ENCODE results near the gene PANK4. TPM values are rescaled to one million over a fixed set of nuclear protein-coding genes. Genes with fewer than 3 reads are reported as not detected.

Gene PANK4
- total and polyA plus RNA-seq, 10 of the 15 experiments (the other 5 are each of a cell fraction or from before 2014, with no cell fraction given) = 0.35 to 38.0 (median 18.6) TPM

DNA sequence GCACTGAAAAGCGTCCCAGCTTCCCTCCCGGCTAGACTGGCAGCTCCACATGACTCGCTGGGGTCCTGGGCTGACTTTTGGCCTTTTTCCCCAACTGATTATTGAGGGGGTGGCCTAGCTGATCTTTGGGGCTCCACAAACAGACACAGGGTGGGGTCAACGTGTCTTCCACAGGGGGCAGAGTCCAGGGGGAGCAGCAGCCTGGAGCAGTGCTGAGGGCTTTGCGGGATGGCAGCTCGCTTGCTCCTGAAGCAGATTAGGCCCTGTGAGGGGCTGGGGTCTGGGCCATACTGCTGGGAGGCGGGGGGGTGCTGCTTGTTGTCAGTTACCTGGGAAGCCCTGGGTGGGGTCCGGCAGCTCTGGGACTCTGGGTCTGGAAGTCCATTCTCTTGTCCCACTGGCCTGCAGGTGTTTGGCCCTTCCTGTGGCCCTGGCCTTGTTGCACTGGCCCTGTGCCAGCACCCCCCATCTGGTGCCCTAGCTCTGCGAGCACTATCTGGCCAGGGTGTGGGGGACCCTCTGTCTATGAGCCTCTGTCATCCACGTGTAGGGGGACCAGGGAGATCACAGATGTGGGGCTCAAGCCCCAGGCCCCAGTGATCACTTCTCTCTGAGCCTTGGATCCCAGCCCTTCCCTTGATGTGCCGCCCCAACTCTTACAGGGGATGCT lies 16.0 kb upstream of the PANK4 start:
- Histone ChIP-seq H4K20me1 (ENCODE audit: control insufficient read depth, insufficient read depth) (no peaks in the 10 kb centered on the region), H3K9me3 (replicated peaks; ENCODE audit: control insufficient read depth, insufficient read depth, low read length) (no peaks in the 10 kb centered on the region), H3K4me1 (ENCODE audit: control insufficient read depth, insufficient read depth, low read length) (peaks cover 8% of the 10 kb centered on the region), H3K4me3 (no peak overlapping the region), H2AFZ (ENCODE audit: control insufficient read depth, low read depth, low read length) (no peak overlapping the region), H3K27ac (ENCODE audit: control insufficient read depth, insufficient read depth) (no peak overlapping the region), H3K36me3 (ENCODE audit: control insufficient read depth in 2 of 2, insufficient read depth in 2 of 2, low read length in 1 of 2) (no peaks in the 10 kb centered on the region), H3K79me2 (ENCODE audit: control insufficient read depth, insufficient read depth, low read length) (peaks cover 4% of the 10 kb centered on the region; the same call in 1 of the 2 replicates), H3K27me3 (replicated peaks in 1 of 2; ENCODE audit: control insufficient read depth in 2 of 2, insufficient read depth in 2 of 2, low read length in 1 of 2) (no peaks in the 10 kb centered on the region; a peak in 1 of 4 replicates), H3K9ac (ENCODE audit: control insufficient read depth, insufficient read depth, low read length) (no peak overlapping the region), H3K4me2 (ENCODE audit: control insufficient read depth, insufficient read depth) (no peak overlapping the region)
- in situ Hi-C loops (cut with MboI) (no loop called here), intact Hi-C loops (cut with micrococcal nuclease; ENCODE audit: unreplicated experiment) (loop anchor here (10.0 kb wide), 1 partner anchor 238 kb away; no protein-coding TSS in a partner anchor)
- ATAC-seq = no peak
- RAD21 ChIA-PET (ENCODE audit: unreplicated experiment) = no interaction called here
- no peak for DNase-seq (ENCODE audit: low read depth, low spot score)
- CTCF ChIA-PET = interaction anchor here (0.6 to 0.7 kb wide), 3 partner anchors 11 to 46 kb away, joined by 3 read pairs; no protein-coding TSS in a partner anchor
- TF ChIP-seq, protein P1, sequence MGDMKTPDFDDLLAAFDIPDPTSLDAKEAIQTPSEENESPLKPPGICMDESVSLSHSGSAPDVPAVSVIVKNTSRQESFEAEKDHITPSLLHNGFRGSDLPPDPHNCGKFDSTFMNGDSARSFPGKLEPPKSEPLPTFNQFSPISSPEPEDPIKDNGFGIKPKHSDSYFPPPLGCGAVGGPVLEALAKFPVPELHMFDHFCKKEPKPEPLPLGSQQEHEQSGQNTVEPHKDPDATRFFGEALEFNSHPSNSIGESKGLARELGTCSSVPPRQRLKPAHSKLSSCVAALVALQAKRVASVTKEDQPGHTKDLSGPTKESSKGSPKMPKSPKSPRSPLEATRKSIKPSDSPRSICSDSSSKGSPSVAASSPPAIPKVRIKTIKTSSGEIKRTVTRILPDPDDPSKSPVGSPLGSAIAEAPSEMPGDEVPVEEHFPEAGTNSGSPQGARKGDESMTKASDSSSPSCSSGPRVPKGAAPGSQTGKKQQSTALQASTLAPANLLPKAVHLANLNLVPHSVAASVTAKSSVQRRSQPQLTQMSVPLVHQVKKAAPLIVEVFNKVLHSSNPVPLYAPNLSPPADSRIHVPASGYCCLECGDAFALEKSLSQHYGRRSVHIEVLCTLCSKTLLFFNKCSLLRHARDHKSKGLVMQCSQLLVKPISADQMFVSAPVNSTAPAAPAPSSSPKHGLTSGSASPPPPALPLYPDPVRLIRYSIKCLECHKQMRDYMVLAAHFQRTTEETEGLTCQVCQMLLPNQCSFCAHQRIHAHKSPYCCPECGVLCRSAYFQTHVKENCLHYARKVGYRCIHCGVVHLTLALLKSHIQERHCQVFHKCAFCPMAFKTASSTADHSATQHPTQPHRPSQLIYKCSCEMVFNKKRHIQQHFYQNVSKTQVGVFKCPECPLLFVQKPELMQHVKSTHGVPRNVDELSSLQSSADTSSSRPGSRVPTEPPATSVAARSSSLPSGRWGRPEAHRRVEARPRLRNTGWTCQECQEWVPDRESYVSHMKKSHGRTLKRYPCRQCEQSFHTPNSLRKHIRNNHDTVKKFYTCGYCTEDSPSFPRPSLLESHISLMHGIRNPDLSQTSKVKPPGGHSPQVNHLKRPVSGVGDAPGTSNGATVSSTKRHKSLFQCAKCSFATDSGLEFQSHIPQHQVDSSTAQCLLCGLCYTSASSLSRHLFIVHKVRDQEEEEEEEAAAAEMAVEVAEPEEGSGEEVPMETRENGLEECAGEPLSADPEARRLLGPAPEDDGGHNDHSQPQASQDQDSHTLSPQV (IDR thresholded peaks at IDR 0.05) = no peak
- TF ChIP-seq NBN (IDR thresholded peaks at IDR 0.05) (no peak), MTA3 (IDR thresholded peaks at IDR 0.05; ENCODE audit: borderline replicate concordance, low read length) (no peak), MEF2A (IDR thresholded peaks at IDR 0.05; ENCODE audit: insufficient read depth, low read depth, low read length) (no peak), WRNIP1 (IDR thresholded peaks at IDR 0.05; ENCODE audit: borderline replicate concordance, low read depth, low read length) (no peak), IKZF1 (conservative IDR thresholded peaks at IDR 0.05) (no peak), NFIC (IDR thresholded peaks at IDR 0.05; ENCODE audit: low read depth, low read length) (no peak), MYC (IDR thresholded peaks at IDR 0.05; ENCODE audit: insufficient read depth, insufficient read length, insufficient replicate concordance, low read length, severe bottlenecking) (no peak), LARP7 (IDR thresholded peaks at IDR 0.05) (no peak), STAT3 (IDR thresholded peaks at IDR 0.05; ENCODE audit: low read depth, low read length) (no peak), RFX5 (IDR thresholded peaks at IDR 0.05; ENCODE audit: low read depth, low read length) (no peak), POLR2A (IDR thresholded peaks at IDR 0.05; ENCODE audit: low read depth, low read length) (no peak), CHD4 (IDR thresholded peaks at IDR 0.05) (no peak), YY1 (IDR thresholded peaks at IDR 0.05; ENCODE audit: low read depth, low read length) (no peak), MYB (IDR thresholded peaks at IDR 0.05; ENCODE audit: borderline replicate concordance, low read depth, low read length) (no peak), NFYB (IDR thresholded peaks at IDR 0.05; ENCODE audit: insufficient read depth, low read depth, low read length) (no peak), SRF (IDR thresholded peaks at IDR 0.05; ENCODE audit: low read depth in 2 of 2, low read length in 2 of 2) (no peak)
- TF ChIP-seq, protein P2, sequence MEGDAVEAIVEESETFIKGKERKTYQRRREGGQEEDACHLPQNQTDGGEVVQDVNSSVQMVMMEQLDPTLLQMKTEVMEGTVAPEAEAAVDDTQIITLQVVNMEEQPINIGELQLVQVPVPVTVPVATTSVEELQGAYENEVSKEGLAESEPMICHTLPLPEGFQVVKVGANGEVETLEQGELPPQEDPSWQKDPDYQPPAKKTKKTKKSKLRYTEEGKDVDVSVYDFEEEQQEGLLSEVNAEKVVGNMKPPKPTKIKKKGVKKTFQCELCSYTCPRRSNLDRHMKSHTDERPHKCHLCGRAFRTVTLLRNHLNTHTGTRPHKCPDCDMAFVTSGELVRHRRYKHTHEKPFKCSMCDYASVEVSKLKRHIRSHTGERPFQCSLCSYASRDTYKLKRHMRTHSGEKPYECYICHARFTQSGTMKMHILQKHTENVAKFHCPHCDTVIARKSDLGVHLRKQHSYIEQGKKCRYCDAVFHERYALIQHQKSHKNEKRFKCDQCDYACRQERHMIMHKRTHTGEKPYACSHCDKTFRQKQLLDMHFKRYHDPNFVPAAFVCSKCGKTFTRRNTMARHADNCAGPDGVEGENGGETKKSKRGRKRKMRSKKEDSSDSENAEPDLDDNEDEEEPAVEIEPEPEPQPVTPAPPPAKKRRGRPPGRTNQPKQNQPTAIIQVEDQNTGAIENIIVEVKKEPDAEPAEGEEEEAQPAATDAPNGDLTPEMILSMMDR (IDR thresholded peaks at IDR 0.05 in 2 of 3, conservative IDR thresholded peaks at IDR 0.05 in 1 of 3; ENCODE audit: control insufficient read depth in 2 of 3, extremely low read depth in 1 of 3, insufficient read depth in 1 of 3, low read depth in 3 of 3, low read length in 3 of 3) = no peak
- SMC1A ChIA-PET (ENCODE audit: uncharacterized antibody, unreplicated experiment) = no interaction called here
- 41% methylated on average over 11 of the region's 11 CpGs for WGBS (ENCODE audit: insufficient coverage, insufficient replicate concordance, low lambda C conversion rate, missing lambda C conversion rate)
- FAIRE-seq = no peak
- POLR2A ChIA-PET = interaction anchor here (1.3 kb wide), 1 partner anchor 16 kb away, joined by 5 read pairs; the partner anchor contains the start of gene PANK4
- no TSS peak for BruUV-seq (replicated peaks)

Measured in GM12878 (cell line).